Peyer's patch (tissue), 4 donors: ENCODE data around the gene CMTM8. TPM values are rescaled to one million over a fixed set of nuclear protein-coding genes. Genes with fewer than 3 reads are reported as not detected.

Experiments used
- DNase-seq, 3 donors: peaks; one replicate each; pipeline ENCODE4 v3.0.0-alpha.2; 2017 to 2019
- H3K27ac ChIP-seq, 4 donors: fragments of 200-600 bp; sonication (generic); one replicate each; pipeline ENCODE4 v1.5.1; 2016 to 2019
- H3K27me3 ChIP-seq, 2 donors: fragments of 200-600 bp; sonication (generic); one replicate each; pipeline ENCODE4 v1.5.1; 2019
- H3K36me3 ChIP-seq, 3 donors: fragments of 200-600 bp; sonication (generic); one replicate each; pipeline ENCODE4 v1.5.1; 2016 to 2019
- H3K4me1 ChIP-seq, 4 donors: fragments of 200-600 bp; sonication (generic); one replicate each; pipeline ENCODE4 v1.5.1; 2016 to 2019
- H3K4me3 ChIP-seq, 4 donors: fragments of 200-600 bp; sonication (generic); 1 replicate in 3 of 4; 2 replicates in 1 of 4; pipeline ENCODE4 v1.5.1; 2016 to 2019; ENCODE audit warnings: mild to moderate bottlenecking in 1 of 4
- H3K9me3 ChIP-seq, 4 donors: fragments of 200-600 bp; sonication (generic); one replicate each; pipeline ENCODE4 v1.5.1; 2016 to 2019; ENCODE audit warnings: mild to moderate bottlenecking in 1 of 4
- CTCF ChIP-seq, 6 experiments: fragments of 450-650 bp in 4 of 6; fragments of 200-600 bp in 2 of 6; sonication (generic) in 1 of 6; IDR thresholded peaks; one replicate each; pipeline ENCODE4 v1.5.1; 2017 to 2019; ENCODE audit warnings: antibody characterized with exemption in 6 of 6, mild to moderate bottlenecking in 3 of 6, moderate library complexity in 1 of 6
- POLR2A ChIP-seq, 2 donors: fragments of 450-650 bp; IDR thresholded peaks; one replicate each; pipeline ENCODE4 v1.5.1; 2017; ENCODE audit warnings: antibody characterized with exemption in 2 of 2, mild to moderate bottlenecking in 2 of 2, moderate library complexity in 2 of 2
- total RNA-seq, 4 donors: library from RNA; depleted of rRNA; stranded (reverse); fragments of >200 nt; gene quantifications; one replicate each; pipeline ENCODE4 v1.1.0, GENCODE V29; 2016

Gene CMTM8
- total RNA-seq, 4 donors from 2014 or later = 7.1 to 16.5 (median 13.1) TPM; not detected in 1

DNA sequence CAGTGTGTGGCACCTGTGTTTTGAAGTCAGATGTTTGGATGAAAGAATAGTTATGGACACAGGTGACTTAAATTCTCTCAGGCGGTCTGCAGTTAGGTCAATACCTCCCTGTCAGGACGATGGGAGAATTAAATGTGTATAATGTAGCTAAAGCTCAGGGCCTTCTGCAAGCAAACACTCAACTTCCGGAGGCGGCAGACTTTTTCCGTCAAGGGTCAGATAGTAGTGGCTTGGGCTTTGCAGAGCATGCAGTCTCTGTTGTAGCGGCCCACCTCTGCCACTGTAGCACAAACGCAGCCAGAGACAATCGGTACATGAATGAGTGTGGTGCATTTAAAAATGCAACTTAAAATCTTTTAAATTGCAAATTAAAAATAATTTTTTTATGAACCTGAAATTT lies 47.4 kb downstream of the CMTM8 start:
- Histone ChIP-seq H3K36me3 (no peaks in the 10 kb centered on the region), H3K27ac (peak overlapping the region in 2 of 4 donors; percentile 13 to 37), H3K4me3 (no peak overlapping the region), H3K4me1 (no peaks in the 10 kb centered on the region), H3K9me3 (no peaks in the 10 kb centered on the region), H3K27me3 (no peaks in the 10 kb centered on the region)
- DNase-seq = peak in 1 of 3 donors; percentile 44
- TF ChIP-seq CTCF (IDR thresholded peaks at IDR 0.05) = no peak
- no peak for TF ChIP-seq POLR2A (IDR thresholded peaks at IDR 0.05)

GRCh38 chr3:32288819-32289218 lies 50.3 kb downstream of the CMTM8 start:
- H3K4me1 ChIP-seq = no peaks in the 10 kb centered on the region
- peak overlapping the region in 1 of 4 donors; percentile 34 for H3K27ac ChIP-seq
- TF ChIP-seq CTCF (IDR thresholded peaks at IDR 0.05) = no peak
- no peak for TF ChIP-seq POLR2A (IDR thresholded peaks at IDR 0.05)
- H3K27me3 ChIP-seq = no peaks in the 10 kb centered on the region
- H3K36me3 ChIP-seq = no peaks in the 10 kb centered on the region
- DNase-seq = no peak
- H3K4me3 ChIP-seq = no peak overlapping the region
- no peaks in the 10 kb centered on the region for H3K9me3 ChIP-seq

DNA sequence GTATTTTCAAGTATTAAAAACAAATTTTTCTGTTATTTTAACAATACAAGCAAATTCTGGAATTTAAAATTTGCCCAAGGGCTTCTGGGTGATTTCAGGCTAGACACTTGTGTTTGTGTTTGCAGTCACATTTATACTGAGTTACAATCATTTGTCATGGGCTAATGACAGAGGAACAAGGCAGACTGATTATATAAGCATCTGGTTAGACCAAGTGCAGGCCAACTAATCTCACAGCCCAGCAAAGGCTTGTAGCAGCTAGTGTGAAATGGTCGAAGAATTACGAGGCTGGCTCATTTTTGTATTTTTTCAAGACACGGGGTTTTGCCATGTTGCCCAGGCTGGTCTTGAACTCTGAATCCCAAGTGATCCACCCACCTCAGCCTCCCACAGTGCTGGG lies 52.1 kb downstream of the CMTM8 start:
- H3K9me3 ChIP-seq = no peaks in the 10 kb centered on the region
- H3K4me3 ChIP-seq = no peak overlapping the region
- no peak overlapping the region for H3K27ac ChIP-seq
- no peaks in the 10 kb centered on the region for H3K27me3 ChIP-seq
- DNase-seq = no peak
- no peaks in the 10 kb centered on the region for H3K36me3 ChIP-seq
- no peaks in the 10 kb centered on the region for H3K4me1 ChIP-seq
- TF ChIP-seq CTCF (IDR thresholded peaks at IDR 0.05) (no peak), POLR2A (IDR thresholded peaks at IDR 0.05) (no peak)

DNA sequence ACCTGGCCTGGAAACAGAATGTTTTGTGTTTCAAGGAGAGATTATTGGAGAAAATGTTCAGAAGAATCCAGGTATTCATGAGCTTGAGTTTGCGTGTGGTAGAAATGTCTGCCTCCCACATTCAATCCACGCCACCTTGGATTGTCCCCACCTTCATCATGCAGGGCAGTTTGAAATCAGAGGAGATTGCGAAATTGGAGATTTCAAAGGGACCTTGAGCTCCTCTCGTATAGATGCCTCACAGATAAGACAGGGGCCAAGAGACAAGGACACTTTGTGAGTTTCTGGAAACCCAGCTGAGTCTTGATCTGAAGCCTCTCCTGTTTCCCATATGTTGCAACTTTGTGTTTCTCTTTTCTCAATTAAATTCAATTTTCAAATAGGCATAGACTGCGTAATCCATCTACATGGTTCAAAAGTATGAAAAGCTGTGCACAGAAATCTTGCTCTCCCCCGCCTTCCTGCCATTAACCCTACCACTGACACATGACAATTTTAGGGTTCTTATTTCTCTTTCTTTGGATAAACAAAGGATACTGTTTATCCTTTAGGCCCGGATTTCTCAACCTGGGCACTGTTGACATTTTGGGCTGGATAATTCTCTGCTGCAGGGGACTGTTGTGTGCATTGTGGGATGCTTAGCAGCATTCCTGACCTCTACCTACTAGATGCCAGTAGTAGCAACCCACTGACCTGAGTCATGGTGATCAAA lies 53.8 kb downstream of the CMTM8 start:
- no peak overlapping the region for H3K27ac ChIP-seq
- no peaks in the 10 kb centered on the region for H3K36me3 ChIP-seq
- H3K9me3 ChIP-seq = no peaks in the 10 kb centered on the region
- H3K27me3 ChIP-seq = no peaks in the 10 kb centered on the region
- no peak for DNase-seq
- H3K4me3 ChIP-seq = no peak overlapping the region
- TF ChIP-seq POLR2A (IDR thresholded peaks at IDR 0.05) = no peak
- no peak for TF ChIP-seq CTCF (IDR thresholded peaks at IDR 0.05)
- H3K4me1 ChIP-seq = no peaks in the 10 kb centered on the region

GRCh38 chr3:32293903-32294302 lies 55.4 kb downstream of the CMTM8 start:
- no peak overlapping the region for H3K27ac ChIP-seq
- TF ChIP-seq POLR2A (IDR thresholded peaks at IDR 0.05) = no peak
- TF ChIP-seq CTCF (IDR thresholded peaks at IDR 0.05) = no peak
- H3K9me3 ChIP-seq = no peaks in the 10 kb centered on the region
- H3K36me3 ChIP-seq = no peaks in the 10 kb centered on the region
- no peak overlapping the region for H3K4me3 ChIP-seq
- no peaks in the 10 kb centered on the region for H3K4me1 ChIP-seq
- DNase-seq = no peak
- no peaks in the 10 kb centered on the region for H3K27me3 ChIP-seq
